Measurements from ENCODE around the gene GSE1.

Gene GSE1

DNA sequence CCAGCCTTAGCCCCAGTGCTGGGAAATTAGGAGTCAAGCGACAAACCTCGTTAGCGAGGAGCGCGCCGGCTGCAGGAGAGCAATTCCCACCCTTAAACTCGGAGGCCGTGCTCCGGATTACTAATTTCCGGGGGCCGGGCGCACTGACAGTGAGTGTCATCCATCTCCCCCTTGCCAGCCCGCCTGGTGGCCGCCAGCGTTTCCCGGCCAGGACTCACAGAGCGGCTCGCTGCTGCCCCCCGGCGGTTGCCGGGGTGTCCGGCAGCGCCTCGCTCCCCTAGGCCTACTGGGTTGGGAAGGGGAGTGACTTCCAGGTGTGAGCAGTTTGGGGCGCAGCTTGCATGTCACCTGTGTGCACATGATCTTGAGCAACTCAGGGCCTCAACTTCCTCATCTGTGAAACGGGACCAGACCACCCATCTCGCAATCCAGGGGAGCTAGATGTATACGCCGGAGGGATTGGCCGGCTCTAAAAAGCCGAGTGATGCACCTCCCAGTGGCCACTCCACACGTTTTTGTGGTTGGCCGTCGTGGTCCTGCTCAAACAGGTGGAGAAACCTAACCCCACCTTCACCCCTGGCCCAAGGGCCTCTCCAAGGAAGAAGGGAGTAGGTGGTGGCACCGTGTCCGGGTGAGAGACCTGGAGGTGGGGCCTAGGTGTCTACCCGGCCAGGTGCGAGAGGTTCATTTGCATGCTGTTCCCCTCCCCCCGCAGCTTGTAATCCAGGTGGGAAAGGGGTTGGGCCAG is 2.5 kb upstream of the GSE1 start:
- peak overlapping the region; percentile 44 to 67 for H3K4me3 ChIP-seq (ENCODE audit: low read depth in 1 of 2, low read length in 2 of 2)
- peak overlapping the region; percentile 36 for H3K27ac ChIP-seq (ENCODE audit: low read length)
- H3K9me3 ChIP-seq (ENCODE audit: control insufficient read depth in 1 of 2, low read length in 2 of 2) = no peaks in the 10 kb centered on the region
- no peaks in the 10 kb centered on the region for H3K27me3 ChIP-seq (ENCODE audit: low read depth, low read length)
- H3K4me1 ChIP-seq (ENCODE audit: control insufficient read depth in 1 of 2, insufficient read depth in 2 of 2, low read length in 2 of 2) = peaks cover 8 to 61% of the 10 kb centered on the region in 2 donors
- no peaks in the 10 kb centered on the region for H3K36me3 ChIP-seq (ENCODE audit: control insufficient read depth in 1 of 2, insufficient read depth in 2 of 2, low read length in 2 of 2)

DNA sequence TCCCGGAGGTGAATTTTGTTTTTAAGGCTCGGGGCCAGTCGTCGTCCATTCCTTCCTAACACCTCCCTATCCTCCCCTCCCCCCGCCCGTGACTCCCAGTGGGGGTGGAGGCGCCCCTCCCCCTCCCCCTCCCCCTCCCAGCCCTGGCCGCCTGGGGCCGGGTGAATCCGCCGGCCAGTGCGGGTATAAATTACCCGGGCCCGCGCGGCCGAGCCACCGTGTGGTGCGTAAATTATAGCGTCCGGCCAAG is 2.0 kb upstream of the GSE1 start:
- H3K4me3 ChIP-seq (ENCODE audit: low read depth in 1 of 2, low read length in 2 of 2) = peak overlapping the region; percentile 44 to 67
- H3K4me1 ChIP-seq (ENCODE audit: control insufficient read depth in 1 of 2, insufficient read depth in 2 of 2, low read length in 2 of 2) = peaks cover 12 to 62% of the 10 kb centered on the region in 2 donors
- H3K27ac ChIP-seq (ENCODE audit: low read length) = peak overlapping the region; percentile 36
- H3K27me3 ChIP-seq (ENCODE audit: low read depth, low read length) = no peaks in the 10 kb centered on the region
- no peaks in the 10 kb centered on the region for H3K36me3 ChIP-seq (ENCODE audit: control insufficient read depth in 1 of 2, insufficient read depth in 2 of 2, low read length in 2 of 2)
- H3K9me3 ChIP-seq (ENCODE audit: control insufficient read depth in 1 of 2, low read length in 2 of 2) = no peaks in the 10 kb centered on the region

DNA sequence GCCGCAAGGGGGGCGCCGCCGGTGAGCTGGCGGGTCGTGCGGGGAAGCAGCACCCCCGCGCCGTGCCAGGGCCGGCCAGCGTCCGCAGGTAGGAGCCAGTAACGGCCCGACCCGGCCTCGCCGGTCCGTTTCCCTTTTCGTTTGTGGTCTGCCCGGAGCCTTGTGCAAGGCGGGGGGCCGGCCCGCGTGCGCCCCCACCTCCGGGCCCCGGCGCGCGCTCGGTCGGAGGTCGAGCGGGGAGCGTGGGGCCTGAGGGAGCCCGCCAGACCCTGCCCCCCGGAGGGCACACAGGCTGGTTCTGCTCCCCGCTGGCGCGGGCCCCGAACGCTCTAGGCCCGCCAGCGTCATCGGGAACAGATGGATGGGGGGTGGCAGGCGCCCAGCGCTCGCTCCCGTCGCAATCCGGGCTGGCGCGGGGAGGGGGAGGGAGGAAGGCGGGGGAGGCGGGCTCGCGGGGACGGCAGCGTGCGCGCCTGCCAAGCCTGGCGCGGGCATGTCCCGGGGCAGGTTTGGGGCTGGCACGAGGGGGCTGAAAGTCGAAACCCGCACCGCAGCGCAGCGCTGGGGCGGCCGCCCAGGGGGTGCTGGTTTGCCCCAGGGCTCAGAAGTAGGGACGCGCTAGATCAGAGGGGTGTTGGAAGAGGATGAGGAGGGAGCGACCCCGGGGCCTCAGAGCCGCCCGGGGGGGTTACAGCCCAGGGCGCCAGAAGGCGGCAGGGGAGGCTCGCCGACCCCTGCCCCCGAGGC is 1.5 kb upstream of the GSE1 start:
- peaks cover 17 to 62% of the 10 kb centered on the region in 2 donors for H3K4me1 ChIP-seq (ENCODE audit: control insufficient read depth in 1 of 2, insufficient read depth in 2 of 2, low read length in 2 of 2)
- H3K4me3 ChIP-seq (ENCODE audit: low read depth in 1 of 2, low read length in 2 of 2) = peak overlapping the region in 1 of 2 donors; percentile 67
- no peaks in the 10 kb centered on the region for H3K36me3 ChIP-seq (ENCODE audit: control insufficient read depth in 1 of 2, insufficient read depth in 2 of 2, low read length in 2 of 2)
- no peaks in the 10 kb centered on the region for H3K9me3 ChIP-seq (ENCODE audit: control insufficient read depth in 1 of 2, low read length in 2 of 2)
- H3K27ac ChIP-seq (ENCODE audit: low read length) = no peak overlapping the region
- H3K27me3 ChIP-seq (ENCODE audit: low read depth, low read length) = no peaks in the 10 kb centered on the region

DNA sequence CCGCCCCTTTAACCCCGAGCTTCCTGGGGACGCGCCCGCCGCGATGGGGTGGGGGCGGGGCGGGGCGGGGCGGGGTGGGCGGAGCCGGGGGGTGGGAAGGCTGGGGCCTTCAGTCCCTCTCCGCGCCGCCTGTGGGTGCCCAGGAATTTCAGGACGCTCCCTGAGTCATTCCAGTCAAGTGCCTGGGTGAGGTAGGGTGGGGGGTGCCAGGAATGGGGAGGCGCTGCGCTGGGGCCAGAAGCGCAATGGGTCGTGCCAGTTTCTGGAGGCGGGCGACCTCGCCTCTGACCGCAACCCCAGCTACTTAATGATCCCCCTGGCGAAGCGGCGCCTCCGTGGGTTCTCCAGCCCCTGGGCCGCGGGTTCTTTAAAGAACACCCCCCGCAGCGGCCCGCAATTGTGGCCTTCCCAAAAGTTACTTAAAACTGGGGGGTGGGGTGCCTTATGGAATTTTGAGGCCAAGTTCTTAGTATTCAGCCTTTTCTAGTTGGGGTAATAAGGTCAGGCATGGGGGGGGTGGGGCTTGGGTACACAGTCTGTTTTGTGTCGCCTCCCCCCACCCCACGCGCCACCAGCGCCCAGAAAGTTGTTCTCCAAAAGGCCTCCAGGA is 826 bp upstream of the GSE1 start:
- Histone ChIP-seq H3K9me3 (ENCODE audit: control insufficient read depth in 1 of 2, low read length in 2 of 2) (no peaks in the 10 kb centered on the region), H3K36me3 (ENCODE audit: control insufficient read depth in 1 of 2, insufficient read depth in 2 of 2, low read length in 2 of 2) (no peaks in the 10 kb centered on the region), H3K27me3 (ENCODE audit: low read depth, low read length) (no peaks in the 10 kb centered on the region), H3K27ac (ENCODE audit: low read length) (peak overlapping the region; percentile 67), H3K4me3 (ENCODE audit: low read depth in 1 of 2, low read length in 2 of 2) (peak overlapping the region; percentile 42 to 73), H3K4me1 (ENCODE audit: control insufficient read depth in 1 of 2, insufficient read depth in 2 of 2, low read length in 2 of 2) (peaks cover 22 to 64% of the 10 kb centered on the region in 2 donors)

DNA sequence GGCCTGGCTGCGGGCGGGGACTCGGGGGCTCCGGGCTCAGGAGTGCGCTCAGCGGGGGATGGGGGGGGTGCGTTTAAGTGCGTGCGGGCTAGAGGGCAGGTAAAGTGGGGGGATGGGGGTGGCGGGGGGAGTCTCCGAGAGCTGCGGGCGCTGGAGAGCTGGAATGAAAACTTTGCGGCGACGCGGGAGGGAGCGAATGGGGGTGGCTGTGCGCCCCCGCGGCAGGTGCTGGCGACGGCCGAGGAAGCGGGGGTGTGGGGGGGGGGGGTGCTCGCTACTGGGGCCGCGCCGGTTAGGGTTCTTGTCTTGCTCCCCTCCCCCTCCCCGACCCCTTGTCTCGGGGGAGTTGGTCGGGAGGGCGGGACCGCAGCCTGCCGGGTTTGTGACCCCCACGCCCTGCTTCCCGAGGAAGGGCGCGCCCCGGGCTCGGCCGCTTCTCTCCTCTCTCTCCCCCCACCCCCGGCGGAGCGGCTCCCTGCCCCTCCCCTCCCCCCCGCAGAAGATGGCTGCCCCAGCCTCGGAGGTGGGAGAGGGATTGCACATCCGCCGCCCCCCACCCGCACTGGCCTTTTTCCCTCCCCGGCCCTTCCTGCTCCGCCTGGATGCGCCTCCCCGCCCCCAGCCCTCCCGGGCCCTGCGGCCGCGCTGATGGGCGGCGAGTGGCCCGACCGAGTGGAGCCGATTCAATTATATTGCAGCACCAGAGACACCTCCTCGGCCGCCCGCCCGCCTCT is 649 bp downstream of the GSE1 start:
- Histone ChIP-seq H3K4me1 (ENCODE audit: control insufficient read depth in 1 of 2, insufficient read depth in 2 of 2, low read length in 2 of 2) (peaks cover 22 to 54% of the 10 kb centered on the region in 2 donors), H3K36me3 (ENCODE audit: control insufficient read depth in 1 of 2, insufficient read depth in 2 of 2, low read length in 2 of 2) (no peaks in the 10 kb centered on the region), H3K27me3 (ENCODE audit: low read depth, low read length) (no peaks in the 10 kb centered on the region), H3K9me3 (ENCODE audit: control insufficient read depth in 1 of 2, low read length in 2 of 2) (no peaks in the 10 kb centered on the region), H3K27ac (ENCODE audit: low read length) (no peak overlapping the region), H3K4me3 (ENCODE audit: low read depth in 1 of 2, low read length in 2 of 2) (peak overlapping the region; percentile 30 to 73)

DNA sequence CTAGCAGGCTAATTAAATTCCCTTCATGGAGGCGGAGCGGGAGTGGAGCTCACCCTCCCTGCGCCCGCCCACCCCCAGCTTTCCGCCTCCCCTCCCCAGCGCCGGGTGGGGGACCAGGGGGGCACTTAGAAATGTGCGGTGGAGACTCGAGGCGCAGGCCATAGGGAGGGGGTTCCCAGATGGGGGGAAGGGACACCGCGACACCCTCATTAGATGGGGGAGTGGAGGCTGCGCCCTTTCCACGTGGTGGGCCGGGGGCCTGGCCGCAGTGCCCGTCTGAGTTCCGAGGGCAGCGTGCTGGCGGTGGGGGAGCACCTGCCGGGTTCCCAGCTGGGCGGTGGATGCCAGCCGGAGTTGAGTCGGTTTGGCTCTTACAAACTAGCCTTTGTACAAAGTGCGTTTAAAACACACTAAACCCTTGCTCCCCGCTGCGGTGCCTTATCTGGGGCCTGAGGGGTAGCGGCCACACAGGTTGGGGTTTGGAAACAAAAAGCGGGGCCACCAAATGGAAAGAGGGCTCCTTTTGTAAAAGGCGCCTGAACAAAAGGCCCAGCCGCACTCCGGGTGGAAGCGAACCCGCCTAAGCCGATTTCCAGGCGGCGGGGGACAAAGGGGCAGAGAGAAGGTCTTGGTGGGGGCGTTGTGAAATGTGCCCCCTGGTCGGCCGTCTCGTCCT is 1.4 kb downstream of the GSE1 start:
- H3K4me1 ChIP-seq (ENCODE audit: control insufficient read depth in 1 of 2, insufficient read depth in 2 of 2, low read length in 2 of 2) = peaks cover 22 to 54% of the 10 kb centered on the region in 2 donors
- peak overlapping the region; percentile 8 to 30 for H3K4me3 ChIP-seq (ENCODE audit: low read depth in 1 of 2, low read length in 2 of 2)
- H3K27ac ChIP-seq (ENCODE audit: low read length) = no peak overlapping the region

DNA sequence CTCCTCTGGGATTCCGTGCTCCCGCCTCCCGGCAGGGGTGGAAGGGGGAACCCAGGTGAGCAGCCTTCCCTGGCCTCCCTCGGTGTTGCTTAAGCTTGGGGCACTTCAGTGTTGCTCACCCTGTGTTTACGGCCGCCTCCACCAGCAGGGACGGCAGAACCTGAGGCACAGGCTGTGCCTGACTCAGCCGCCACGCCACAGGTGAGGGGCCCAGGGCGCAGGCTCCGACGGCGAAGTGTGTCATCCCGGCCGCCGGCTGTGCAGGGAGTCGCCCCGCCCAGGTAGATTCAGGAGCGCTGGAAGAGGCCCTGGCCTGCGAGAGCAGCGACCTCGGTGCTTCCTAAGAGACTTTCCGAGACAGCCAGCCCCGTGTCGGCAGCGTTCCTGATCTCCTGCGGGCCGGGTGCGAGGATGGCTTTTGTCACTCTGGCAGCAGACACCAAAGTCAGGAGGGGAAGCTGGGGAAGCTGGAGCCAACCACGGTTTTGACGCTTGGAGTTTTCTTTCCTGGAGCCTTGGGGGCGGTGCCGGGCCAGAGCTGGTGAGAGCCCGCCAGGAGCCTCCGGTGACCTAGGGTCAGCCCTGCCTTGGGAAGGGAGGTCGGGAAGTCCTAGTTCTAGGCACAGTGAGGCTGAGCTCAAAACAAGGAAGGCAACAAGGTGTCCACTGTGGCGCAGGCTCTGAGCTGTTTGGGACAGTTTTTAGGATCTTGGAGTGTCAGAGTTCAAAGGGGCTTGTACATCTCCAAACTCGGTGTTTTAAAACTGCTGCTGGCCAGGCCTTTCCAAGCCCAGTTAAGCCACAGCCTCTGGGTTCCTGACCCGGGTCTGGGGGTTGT is 2.1 kb downstream of the GSE1 start:
- no peaks in the 10 kb centered on the region for H3K9me3 ChIP-seq (ENCODE audit: control insufficient read depth in 1 of 2, low read length in 2 of 2)
- peaks cover 22 to 46% of the 10 kb centered on the region in 2 donors for H3K4me1 ChIP-seq (ENCODE audit: control insufficient read depth in 1 of 2, insufficient read depth in 2 of 2, low read length in 2 of 2)
- H3K27me3 ChIP-seq (ENCODE audit: low read depth, low read length) = no peaks in the 10 kb centered on the region
- no peak overlapping the region for H3K27ac ChIP-seq (ENCODE audit: low read length)
- H3K36me3 ChIP-seq (ENCODE audit: control insufficient read depth in 1 of 2, insufficient read depth in 2 of 2, low read length in 2 of 2) = no peaks in the 10 kb centered on the region
- peak overlapping the region in 1 of 2 donors; percentile 30 for H3K4me3 ChIP-seq (ENCODE audit: low read depth in 1 of 2, low read length in 2 of 2)

More for the DNA sequence above, 1.4 kb downstream of the GSE1 start:
- no peaks in the 10 kb centered on the region for H3K27me3 ChIP-seq (ENCODE audit: low read depth, low read length)
- H3K9me3 ChIP-seq (ENCODE audit: control insufficient read depth in 1 of 2, low read length in 2 of 2) = no peaks in the 10 kb centered on the region
- H3K36me3 ChIP-seq (ENCODE audit: control insufficient read depth in 1 of 2, insufficient read depth in 2 of 2, low read length in 2 of 2) = no peaks in the 10 kb centered on the region

DNA sequence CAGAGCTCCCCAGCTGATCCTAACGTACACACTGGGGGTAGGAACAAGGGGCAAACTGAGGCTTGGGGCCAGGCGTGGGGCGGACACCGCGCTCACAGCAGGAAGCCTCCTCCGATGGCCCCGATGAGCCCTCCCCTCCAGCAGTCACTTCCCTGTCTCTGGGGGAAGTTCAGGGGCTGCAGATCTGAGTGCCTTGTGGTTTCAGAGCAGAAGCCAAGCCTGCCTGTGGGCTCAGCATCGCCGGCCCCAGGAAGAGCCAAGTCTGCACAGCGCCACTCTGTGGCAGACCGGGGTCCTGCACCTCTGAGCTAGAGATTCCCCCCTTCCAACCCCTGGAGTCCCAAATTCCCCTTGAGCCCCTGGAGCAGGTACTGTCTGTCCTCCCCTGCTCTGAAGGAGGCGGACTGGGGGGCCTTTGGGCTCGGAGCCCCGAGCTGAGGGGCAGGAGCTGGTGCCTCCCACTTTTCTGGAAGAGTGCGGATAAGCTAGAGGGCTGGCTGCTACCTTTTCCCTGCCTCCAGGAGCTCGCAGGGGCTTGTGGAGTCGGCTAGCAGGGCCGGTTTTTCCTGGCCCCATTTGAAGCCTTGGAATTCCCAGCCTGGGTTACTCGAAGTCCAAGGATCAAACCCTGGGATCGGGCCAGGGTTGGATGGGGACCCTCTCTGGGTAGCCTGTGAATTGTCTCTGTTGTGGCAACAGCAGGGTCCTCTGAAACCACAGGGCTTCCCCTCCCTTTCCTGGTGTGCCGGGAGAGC is 2.9 kb downstream of the GSE1 start:
- Histone ChIP-seq H3K27ac (ENCODE audit: low read length) (peak overlapping the region; percentile 31), H3K4me3 (ENCODE audit: low read depth in 1 of 2, low read length in 2 of 2) (peak overlapping the region; percentile 33 to 34), H3K4me1 (ENCODE audit: control insufficient read depth in 1 of 2, insufficient read depth in 2 of 2, low read length in 2 of 2) (peaks cover 18 to 40% of the 10 kb centered on the region in 2 donors), H3K36me3 (ENCODE audit: control insufficient read depth in 1 of 2, insufficient read depth in 2 of 2, low read length in 2 of 2) (no peaks in the 10 kb centered on the region), H3K9me3 (ENCODE audit: control insufficient read depth in 1 of 2, low read length in 2 of 2) (no peaks in the 10 kb centered on the region), H3K27me3 (ENCODE audit: low read depth, low read length) (no peaks in the 10 kb centered on the region)

DNA sequence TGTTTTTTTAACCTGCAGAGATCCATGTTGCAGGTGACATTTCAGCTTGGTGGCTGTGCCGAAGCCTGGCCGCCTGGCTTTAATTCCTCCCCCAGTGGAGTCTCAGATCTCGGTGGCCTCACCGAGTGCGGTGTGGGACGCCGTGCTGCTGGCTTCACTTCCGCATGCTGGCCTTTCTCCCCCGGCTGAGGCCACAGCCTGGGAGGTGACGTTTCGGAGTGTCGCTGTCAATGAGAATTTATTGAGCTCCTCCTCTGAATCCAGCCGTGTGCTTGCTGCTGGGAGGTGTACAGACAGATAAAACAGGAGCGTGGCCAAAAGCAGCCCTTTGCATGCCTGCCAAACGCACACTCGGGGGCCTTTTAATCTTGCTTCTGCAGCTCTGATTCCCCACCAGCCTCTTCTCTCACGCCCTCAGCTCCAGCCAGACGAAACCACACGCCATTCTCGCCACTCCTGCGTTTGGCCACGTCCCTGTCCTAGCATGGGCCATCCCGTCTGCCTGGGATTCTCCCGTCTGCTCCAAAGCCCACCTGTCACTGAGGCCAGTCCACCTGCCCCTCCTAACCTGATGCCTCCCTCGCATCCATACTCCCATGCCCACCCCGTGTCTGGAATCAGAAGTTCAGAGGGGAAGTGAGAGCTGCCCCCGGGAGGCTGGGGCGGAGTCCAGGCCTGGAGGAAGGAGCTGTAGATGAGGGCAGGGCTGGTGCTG is 3.6 kb downstream of the GSE1 start:
- H3K36me3 ChIP-seq (ENCODE audit: control insufficient read depth in 1 of 2, insufficient read depth in 2 of 2, low read length in 2 of 2) = no peaks in the 10 kb centered on the region
- no peaks in the 10 kb centered on the region for H3K27me3 ChIP-seq (ENCODE audit: low read depth, low read length)
- H3K27ac ChIP-seq (ENCODE audit: low read length) = peak overlapping the region; percentile 31
- peaks cover 18 to 38% of the 10 kb centered on the region in 2 donors for H3K4me1 ChIP-seq (ENCODE audit: control insufficient read depth in 1 of 2, insufficient read depth in 2 of 2, low read length in 2 of 2)
- no peaks in the 10 kb centered on the region for H3K9me3 ChIP-seq (ENCODE audit: control insufficient read depth in 1 of 2, low read length in 2 of 2)
- H3K4me3 ChIP-seq (ENCODE audit: low read depth in 1 of 2, low read length in 2 of 2) = peak overlapping the region; percentile 33 to 34

All from muscle layer of duodenum (tissue), 2 donors.